Measurements from ENCODE around the gene IFIT1B. TPM values are rescaled to one million over a fixed set of nuclear protein-coding genes. Genes with fewer than 3 reads are reported as not detected.

Gene IFIT1B
- total and polyA plus RNA-seq, 10 of the 15 experiments (the other 5 are each of a cell fraction or from before 2014, with no cell fraction given), result 0.04 TPM; not detected in 9

- FAIRE-seq, result no peak
- peak within 1 kb of the TSS; percentile 97 for H3K27ac ChIP-seq (ENCODE audit: control insufficient read depth, insufficient read depth)
- in situ Hi-C loops (cut with MboI), result no loop called here
- no peak for TF ChIP-seq KDM1A (IDR thresholded peaks at IDR 0.05; ENCODE audit: borderline replicate concordance)
- TF ChIP-seq MEF2A (IDR thresholded peaks at IDR 0.05; ENCODE audit: insufficient read depth, low read depth, low read length), result no peak
- no peak for TF ChIP-seq YBX1 (IDR thresholded peaks at IDR 0.05)
- TF ChIP-seq MYC (IDR thresholded peaks at IDR 0.05; ENCODE audit: insufficient read depth, insufficient read length, insufficient replicate concordance, low read length, severe bottlenecking), result no peak
- no peak for TF ChIP-seq IRF3 (IDR thresholded peaks at IDR 0.05)
- no peak for TF ChIP-seq SMAD1 (IDR thresholded peaks at IDR 0.05; ENCODE audit: low read depth, partially characterized antibody)
- no peak for TF ChIP-seq CREM (IDR thresholded peaks at IDR 0.05; ENCODE audit: low read depth)
- no peak for TF ChIP-seq NFYB (IDR thresholded peaks at IDR 0.05; ENCODE audit: insufficient read depth, low read depth, low read length)
- no peak for TF ChIP-seq REST (IDR thresholded peaks at IDR 0.05; ENCODE audit: low read depth, low read length)
- no peak for TF ChIP-seq SPI1 (IDR thresholded peaks at IDR 0.05; ENCODE audit: borderline replicate concordance, insufficient read depth, low read depth, low read length)
- TF ChIP-seq FOXM1 (IDR thresholded peaks at IDR 0.05; ENCODE audit: low read depth, low read length), result no peak
- no peak for TF ChIP-seq ZSCAN29 (IDR thresholded peaks at IDR 0.05)
- no peak for TF ChIP-seq CEBPZ (IDR thresholded peaks at IDR 0.05; ENCODE audit: low read depth, low read length)
Observed at GRCh38 chr10:89414146-89414878, 36.5 kb downstream of the IFIT1B start, which contains the start of gene IFIT5. Gene IFIT5 (plus strand): TSS chr10:89414568. CDS start chr10:89414799, 231 bp downstream.

More at GRCh38 chr10:89414146-89414878, 36.5 kb downstream of the IFIT1B start, which contains the start of gene IFIT5:
- ChIA-PET POLR2A (interaction anchor here (0.9 to 1.9 kb wide), 9 partner anchors 9 to 287 kb away, joined by 3 to 18 read pairs (median 4); partner anchors contain the start of genes IFIT1, IFIT2, KIF20B and LIPA), SMC1A (ENCODE audit: uncharacterized antibody, unreplicated experiment) (interaction anchor here (0.6 to 2.4 kb wide), 13 partner anchors 11 to 230 kb away, joined by 3 to 27 read pairs (median 4); partner anchors contain the start of gene IFIT1), RAD21 (ENCODE audit: unreplicated experiment) (interaction anchor here (0.7 to 2.8 kb wide), 15 partner anchors 14 to 287 kb away, joined by 3 to 20 read pairs (median 3); partner anchors contain the start of genes IFIT1 and KIF20B), CTCF (interaction anchor here (0.6 to 3.0 kb wide), 16 partner anchors 9 to 480 kb away, joined by 3 to 24 read pairs (median 3); partner anchors contain the start of genes IFIT1, IFIT2 and LIPA)
- Histone ChIP-seq H3K36me3 (ENCODE audit: control insufficient read depth in 2 of 2, insufficient read depth in 2 of 2, low read length in 1 of 2) (peaks cover 0 to 11% of the 10 kb centered on the region in 2 experiments), H3K9ac (ENCODE audit: control insufficient read depth, insufficient read depth, low read length) (peak within 1 kb of the TSS; percentile 97), H3K27me3 (replicated peaks in 1 of 2; ENCODE audit: control insufficient read depth in 2 of 2, insufficient read depth in 2 of 2, low read length in 1 of 2) (no peaks in the 10 kb centered on the region), H3K4me2 (ENCODE audit: control insufficient read depth, insufficient read depth) (peak within 1 kb of the TSS; percentile 89), H3K4me1 (ENCODE audit: control insufficient read depth, insufficient read depth, low read length) (no peaks in the 10 kb centered on the region), H3K4me3 (peak within 1 kb of the TSS; percentile 79), H4K20me1 (ENCODE audit: control insufficient read depth, insufficient read depth) (no peaks in the 10 kb centered on the region), H2AFZ (ENCODE audit: control insufficient read depth, low read depth, low read length) (peak within 1 kb of the TSS; percentile 71), H3K9me3 (replicated peaks; ENCODE audit: control insufficient read depth, insufficient read depth, low read length) (peaks cover 3% of the 10 kb centered on the region; the same call in 2 of the 3 replicates), H3K79me2 (ENCODE audit: control insufficient read depth, insufficient read depth, low read length) (peaks cover 55% of the 10 kb centered on the region)
- TSS peak; percentile 89 for BruUV-seq (replicated peaks)
- intact Hi-C loops (cut with micrococcal nuclease; ENCODE audit: unreplicated experiment), result loop anchor here (1.0 to 10.0 kb wide), 2 partner anchors 22 to 530 kb away; partner anchors contain the start of genes IFIT1 and STAMBPL1
- DNase-seq (ENCODE audit: low read depth, low spot score) (peak; percentile 58), ATAC-seq (peak; percentile 84)
- 1% methylated on average over 48 of the region's 48 CpGs for WGBS (ENCODE audit: insufficient coverage, insufficient replicate concordance, low lambda C conversion rate, missing lambda C conversion rate)
